HepG2 (cell line): ENCODE measurements around the gene DNASE2B.

Experiments used
- CTCF ChIP-seq: sonication (generic); formaldehyde crosslinking; IDR thresholded peaks from 2 replicates; pipeline ENCODE4 v1.5.0; 2020; ENCODE audit warnings: mild to moderate bottlenecking, missing genetic modification reagents, moderate library complexity
- ELK4 ChIP-seq: sonication (generic); formaldehyde crosslinking; IDR thresholded peaks from 2 replicates; pipeline ENCODE4 v1.9.0; 2021; ENCODE audit warnings: missing genetic modification reagents, borderline replicate concordance
- PCBP2 ChIP-seq: fragments of 200-400 bp; formaldehyde crosslinking; optimal IDR thresholded peaks from 2 replicates; pipeline ENCODE3; 2018; ENCODE audit warnings: low read length, low read depth; ENCODE audit not compliant: poor library complexity, severe bottlenecking
- PTBP1 ChIP-seq: fragments of 200-400 bp; formaldehyde crosslinking; IDR thresholded peaks from 2 replicates; pipeline ENCODE4 v1.6.1; 2018; ENCODE audit warnings: low read length, low read depth; ENCODE audit not compliant: poor library complexity, severe bottlenecking
- RAD21 ChIP-seq: fragments of 450-650 bp; formaldehyde crosslinking; IDR thresholded peaks from 2 replicates; pipeline ENCODE4 v1.5.0; 2020; ENCODE audit warnings: mild to moderate bottlenecking
- SKIL ChIP-seq: sonication (generic); formaldehyde crosslinking; IDR thresholded peaks from 2 replicates; pipeline ENCODE4 v1.8.0; 2022; ENCODE audit warnings: missing genetic modification reagents, mild to moderate bottlenecking, moderate library complexity, borderline replicate concordance
- ZBTB7B ChIP-seq: sonication (generic); formaldehyde crosslinking; IDR thresholded peaks from 2 replicates; pipeline ENCODE4 v1.4.0; 2020; ENCODE audit warnings: missing genetic modification reagents
- ZNF460 ChIP-seq: sonication (generic); formaldehyde crosslinking; IDR thresholded peaks from 2 replicates; pipeline ENCODE4 v1.5.1; 2020; ENCODE audit warnings: missing genetic modification reagents, mild to moderate bottlenecking, borderline replicate concordance
- ZNF782 ChIP-seq: sonication (generic); formaldehyde crosslinking; IDR thresholded peaks from 2 replicates; pipeline ENCODE4 v1.4.0; 2020; ENCODE audit warnings: missing genetic modification reagents, mild to moderate bottlenecking, borderline replicate concordance

DNA sequence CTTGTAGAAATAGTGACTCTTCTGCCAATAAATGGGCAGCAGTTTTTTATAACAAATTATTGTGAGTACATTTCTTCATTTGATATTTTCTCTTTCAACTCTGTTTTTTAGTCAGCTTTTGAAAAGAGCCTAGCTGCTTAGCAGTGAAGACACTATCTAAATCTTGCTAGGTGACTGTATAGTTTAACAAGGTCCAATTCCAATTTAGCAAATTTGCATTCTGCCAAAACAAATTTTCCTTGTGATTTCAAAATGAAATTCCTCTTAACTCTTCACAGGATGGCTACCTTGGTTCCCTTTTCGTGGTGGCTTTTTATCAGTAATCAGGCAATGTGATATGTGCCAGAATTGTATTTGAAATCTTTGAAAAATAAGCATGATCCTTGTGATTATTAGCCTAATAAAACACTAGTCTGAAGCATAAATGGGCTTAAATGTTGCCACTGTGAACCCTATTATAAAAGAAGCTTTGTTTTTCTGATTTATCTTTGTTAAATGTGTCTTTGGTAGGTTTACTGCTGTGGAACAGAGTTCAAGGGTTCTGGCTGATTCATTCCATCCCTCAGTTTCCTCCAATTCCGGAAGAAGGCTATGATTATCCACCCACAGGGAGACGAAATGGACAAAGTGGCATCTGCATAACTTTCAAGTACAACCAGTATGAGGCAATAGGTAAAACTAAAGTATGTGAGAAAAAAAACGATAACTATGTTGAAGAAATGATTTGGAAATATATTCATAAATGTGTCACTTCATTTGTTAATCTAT is 12.2 kb downstream of the DNASE2B start:
- TF ChIP-seq ZNF782 (CRISPR knock-in tag) (no peak), ELK4 (no peak), ZBTB7B (CRISPR knock-in tag) (no peak), PTBP1 (no peak), PCBP2 (no peak), RAD21 (CRISPR knock-in tag) (no peak), ZNF460 (CRISPR knock-in tag) (no peak), CTCF (CRISPR knock-in tag) (no peak), SKIL (CRISPR knock-in tag) (no peak)
